Activated CD4-positive, alpha-beta T cell treated with anti-CD3 and anti-CD28 coated beads for 24 hours (primary cell): Measurements from ENCODE around the gene PLEKHJ1.

ENCODE experiments used
- DNase-seq, 2 donors: peaks; one replicate each; pipeline ENCODE4 v3.0.0-alpha.2; 2020; ENCODE audit warnings: low read depth in 2 of 2

Gene PLEKHJ1

GRCh38 chr19:2249010-2249866 is 13.1 kb upstream of the PLEKHJ1 start, which contains the start of gene AMH:
AMH (plus strand) TSS chr19:2249323; CDS start chr19:2249333, 10 bp downstream.
- DNase-seq, result no peak

GRCh38 chr19:2248136-2249009 is 12.2 kb upstream of the PLEKHJ1 start:
- DNase-seq, result no peak

- no peak for DNase-seq
These were observed 11.4 kb upstream of the PLEKHJ1 start for GRCh38 chr19:2247433-2248101.

GRCh38 chr19:2246801-2247361 is 10.8 kb upstream of the PLEKHJ1 start:
- no peak for DNase-seq

GRCh38 chr19:2246014-2246620 is 10.0 kb upstream of the PLEKHJ1 start:
- DNase-seq, result no peak

GRCh38 chr19:2245273-2245672 is 9.1 kb upstream of the PLEKHJ1 start:
- no peak for DNase-seq

GRCh38 chr19:2244486-2244885 is 8.4 kb upstream of the PLEKHJ1 start:
- no peak for DNase-seq

- DNase-seq, result no peak
These were observed 7.9 kb upstream of the PLEKHJ1 start for GRCh38 chr19:2244125-2244411.

- no peak for DNase-seq
These were observed 7.4 kb upstream of the PLEKHJ1 start for GRCh38 chr19:2243274-2244124.

- no peak for DNase-seq
These were observed 6.7 kb upstream of the PLEKHJ1 start for GRCh38 chr19:2242816-2243215.

GRCh38 chr19:2242092-2242537 is 6.0 kb upstream of the PLEKHJ1 start:
- no peak for DNase-seq

GRCh38 chr19:2240881-2241760 is 5.0 kb upstream of the PLEKHJ1 start:
- no peak for DNase-seq

GRCh38 chr19:2239771-2240770 is 3.9 kb upstream of the PLEKHJ1 start:
- DNase-seq, result no peak

GRCh38 chr19:2239173-2239572 is 3.0 kb upstream of the PLEKHJ1 start:
- no peak for DNase-seq

- no peak for DNase-seq
These were observed 1.7 kb upstream of the PLEKHJ1 start for GRCh38 chr19:2237869-2238153.

- DNase-seq, result no peak
These were observed 1.1 kb upstream of the PLEKHJ1 start for GRCh38 chr19:2237051-2237868.

- DNase-seq, result no peak
These were observed 140 bp downstream of the PLEKHJ1 start for GRCh38 chr19:2236064-2236313.
